DND-41 (cell line): ENCODE data around the gene TNRC6B.
"Not testable (repeated sequence)": the region's sequence is repeated elsewhere in the genome, so short reads cannot be mapped to it uniquely, and the experiment has no call there.

ENCODE experiments used
- ATAC-seq: fragments of 200-7000 bp; cut with Tn5 transposase; 3 replicates; pipeline ENCODE4 v1.9.1; 2021; ENCODE audit warnings: low read depth; ENCODE audit not compliant: insufficient read depth
- DNase-seq: peaks from one replicate; pipeline ENCODE4 v3.0.0-alpha.2; 2020
- H2AFZ ChIP-seq: 2 replicates; pipeline ENCODE4 v1.6.0; 2012; ENCODE audit warnings: low read depth, low read length
- H3K27ac ChIP-seq: 2 replicates; pipeline ENCODE4 v1.5.1; 2012; ENCODE audit warnings: low read length, inconsistent platforms
- H3K27me3 ChIP-seq: fragments of 200-600 bp; sonication (generic); 2 replicates; pipeline ENCODE4 v1.6.0; 2012; ENCODE audit warnings: low read length, mild to moderate bottlenecking, inconsistent platforms; ENCODE audit not compliant: insufficient read depth, poor library complexity
- H3K36me3 ChIP-seq: 2 replicates; pipeline ENCODE4 v1.5.1; 2012; ENCODE audit warnings: low read length, inconsistent platforms; ENCODE audit not compliant: insufficient read depth
- H3K4me1 ChIP-seq: 2 replicates; pipeline ENCODE4 v1.5.1; 2012; ENCODE audit warnings: mild to moderate bottlenecking, low read length; ENCODE audit not compliant: insufficient read depth
- H3K4me2 ChIP-seq: 2 replicates; pipeline ENCODE4 v1.6.0; 2012; ENCODE audit warnings: mild to moderate bottlenecking, moderate library complexity, low read length, inconsistent platforms; ENCODE audit not compliant: insufficient read depth
- H3K4me3 ChIP-seq, 2 experiments: fragments of 200-600 bp in 1 of 2; shearing (Covaris generic) in 1 of 2; 2 replicates each; pipeline ENCODE4 v1.5.1; 2012 to 2016; ENCODE audit warnings: inconsistent platforms in 2 of 2, low read length in 2 of 2, mild to moderate bottlenecking in 2 of 2, low read depth in 1 of 2, moderate library complexity in 1 of 2
- H3K79me2 ChIP-seq: 2 replicates; pipeline ENCODE4 v1.6.0; 2012; ENCODE audit warnings: low read length, inconsistent platforms; ENCODE audit not compliant: insufficient read depth
- H3K9ac ChIP-seq: 2 replicates; pipeline ENCODE4 v1.6.0; 2012; ENCODE audit warnings: low read depth, mild to moderate bottlenecking, inconsistent platforms, low read length, moderate library complexity
- H3K9me3 ChIP-seq: 2 replicates; pipeline ENCODE4 v1.5.1; 2012; ENCODE audit warnings: low read length, moderate library complexity, mild to moderate bottlenecking, inconsistent platforms; ENCODE audit not compliant: insufficient read depth, severe bottlenecking
- H4K20me1 ChIP-seq: 2 replicates; pipeline ENCODE4 v1.6.0; 2012; ENCODE audit warnings: low read length; ENCODE audit not compliant: insufficient read depth
- CTCF ChIP-seq: IDR thresholded peaks from 2 replicates; pipeline ENCODE4 v1.5.1; 2012; ENCODE audit warnings: borderline replicate concordance, low read length, moderate library complexity, mild to moderate bottlenecking; ENCODE audit not compliant: poor library complexity, severe bottlenecking; ENCODE audit errors: extremely low read depth
- EZH2 ChIP-seq: IDR thresholded peaks from 3 replicates; pipeline ENCODE4 v1.6.1; 2012; ENCODE audit warnings: borderline replicate concordance, low read depth, mild to moderate bottlenecking, moderate library complexity, low read length, inconsistent platforms; ENCODE audit not compliant: severe bottlenecking

Gene TNRC6B

GRCh38 chr22:40156001-40156516, 21.7 kb upstream of the TNRC6B start:
- H3K4me1 ChIP-seq: no peaks in the 10 kb centered on the region
- H3K4me2 ChIP-seq: no peak overlapping the region
- no peak overlapping the region for H3K27ac ChIP-seq
- TF ChIP-seq EZH2 (no peak), CTCF (peak; percentile 17)
- H3K9me3 ChIP-seq: no peaks in the 10 kb centered on the region
- H2AFZ ChIP-seq: no peak overlapping the region
- no peaks in the 10 kb centered on the region for H3K27me3 ChIP-seq
- ATAC-seq: no peak
- H3K4me3 ChIP-seq: no peak overlapping the region
- peaks cover 18% of the 10 kb centered on the region for H3K36me3 ChIP-seq
- no peaks in the 10 kb centered on the region for H4K20me1 ChIP-seq
- H3K9ac ChIP-seq: no peak overlapping the region
- no peaks in the 10 kb centered on the region for H3K79me2 ChIP-seq
- no peak for DNase-seq

- H3K27me3 ChIP-seq, H3K4me3 ChIP-seq, H3K9me3 ChIP-seq, H3K4me1 ChIP-seq, H3K79me2 ChIP-seq, H4K20me1 ChIP-seq, H3K27ac ChIP-seq, DNase-seq, H3K4me2 ChIP-seq, H3K9ac ChIP-seq, H2AFZ ChIP-seq, ATAC-seq: not testable (repeated sequence)
- H3K36me3 ChIP-seq: peaks cover 18% of the 10 kb centered on the region
Measured at GRCh38 chr22:40156682-40157081, 21.0 kb upstream of the TNRC6B start.

GRCh38 chr22:40157330-40157945, 20.3 kb upstream of the TNRC6B start:
- Histone ChIP-seq H2AFZ (no peak overlapping the region), H3K4me3 (no peak overlapping the region), H3K27me3 (no peaks in the 10 kb centered on the region), H3K36me3 (peaks cover 18% of the 10 kb centered on the region), H3K4me2 (no peak overlapping the region), H3K27ac (no peak overlapping the region), H3K79me2 (0 out of 2 replicates have a peak, but pooled peaks cover 3% of the 10 kb centered on the region), H3K4me1 (no peaks in the 10 kb centered on the region), H3K9me3 (no peaks in the 10 kb centered on the region), H3K9ac (no peak overlapping the region), H4K20me1 (no peaks in the 10 kb centered on the region)
- no peak for ATAC-seq
- no peak for DNase-seq
- TF ChIP-seq CTCF (no peak), EZH2 (no peak)

- Histone ChIP-seq H3K36me3 (peaks cover 13% of the 10 kb centered on the region), H3K9ac (no peak overlapping the region), H3K9me3 (no peaks in the 10 kb centered on the region), H3K27ac (no peak overlapping the region), H3K4me1 (no peaks in the 10 kb centered on the region), H3K4me3 (no peak overlapping the region), H3K79me2 (0 out of 2 replicates have a peak, but pooled peaks cover 6% of the 10 kb centered on the region), H4K20me1 (no peaks in the 10 kb centered on the region), H2AFZ (no peak overlapping the region), H3K4me2 (no peak overlapping the region), H3K27me3 (no peaks in the 10 kb centered on the region)
- TF ChIP-seq CTCF (no peak), EZH2 (no peak)
- DNase-seq (no peak), ATAC-seq (no peak)
Measured at GRCh38 chr22:40161194-40161593, 16.5 kb upstream of the TNRC6B start.

GRCh38 chr22:40165537-40165936, 12.2 kb upstream of the TNRC6B start:
- H3K4me1 ChIP-seq, H3K36me3 ChIP-seq, DNase-seq, H4K20me1 ChIP-seq, H3K9ac ChIP-seq, H3K27me3 ChIP-seq, H3K4me3 ChIP-seq, H3K9me3 ChIP-seq, H3K27ac ChIP-seq, H2AFZ ChIP-seq, H3K79me2 ChIP-seq, ATAC-seq, H3K4me2 ChIP-seq: not testable (repeated sequence)
